T-cell (primary cell): Measurements from ENCODE around the gene PLVAP. TPM values are rescaled to one million over a fixed set of nuclear protein-coding genes. Genes with fewer than 3 reads are reported as not detected.
A peak's percentile ranks its signal among the peaks of the same experiment; 100 is the strongest.

Experiments used
- ATAC-seq, 4 experiments: fragments of 200-7000 bp in 3 of 4; fragments of 150-1000 bp in 1 of 4; cut with Tn5 transposase; replicated peaks in 1 of 4; 1 replicate in 3 of 4; 2 replicates in 1 of 4; pipeline ENCODE4 v1.10.0; 2021; ENCODE audit warnings: moderate library complexity in 3 of 4, mild to moderate bottlenecking in 2 of 4, moderate number of reproducible peaks in 1 of 4
- CTCF ChIA-PET, 2 donors: fragments of 300-600 bp; sonication (Branson Sonifier 250); formaldehyde crosslinking; loops; one replicate each; lab custom pipeline; 2022; ENCODE audit warnings: antibody characterized with exemption in 2 of 2; lab: Charles Lee
- POLR2A ChIA-PET, 2 donors: fragments of 300-600 bp; sonication (Branson Sonifier 250); formaldehyde crosslinking; loops; one replicate each; lab custom pipeline; 2022; ENCODE audit warnings: antibody characterized with exemption in 2 of 2; lab: Charles Lee
- DNase-seq, 35 experiments: peaks; one replicate each; pipeline versions ENCODE4 v3.0.0 to v3.0.0-alpha.2; 2013 to 2023
- H3K27ac ChIP-seq: one replicate; pipeline ENCODE4 v1.5.1; 2013; ENCODE audit warnings: low read length
- H3K27me3 ChIP-seq, 2 experiments: replicated peaks in 1 of 2; 1 replicate in 1 of 2; 2 replicates in 1 of 2; pipeline versions ENCODE4 v1.6.1 to v1.7.0; 2013; ENCODE audit warnings: low read length in 1 of 2, mixed read lengths in 1 of 2; ENCODE audit not compliant: control insufficient read depth in 2 of 2, insufficient read depth in 2 of 2; ENCODE audit errors: extremely low read depth in 1 of 2
- H3K36me3 ChIP-seq, 2 donors: 1 replicate in 1 of 2; 2 replicates in 1 of 2; pipeline versions ENCODE4 v1.6.1 to v1.7.0; 2013; ENCODE audit warnings: low read length in 1 of 2; ENCODE audit not compliant: control insufficient read depth in 2 of 2, insufficient read depth in 1 of 2; ENCODE audit errors: extremely low read depth in 1 of 2
- H3K4me1 ChIP-seq, 2 experiments: 1 replicate in 1 of 2; 2 replicates in 1 of 2; pipeline versions ENCODE4 v1.6.1 to v1.7.0; 2013; ENCODE audit warnings: low read length in 2 of 2, mixed read lengths in 1 of 2; ENCODE audit not compliant: insufficient read depth in 2 of 2, control insufficient read depth in 1 of 2; ENCODE audit errors: extremely low read depth in 1 of 2
- H3K4me3 ChIP-seq, 2 donors: 1 replicate in 1 of 2; 2 replicates in 1 of 2; pipeline versions ENCODE4 v1.5.1 to v1.7.0; 2013; ENCODE audit warnings: mild to moderate bottlenecking in 2 of 2, low read length in 1 of 2, moderate library complexity in 1 of 2; ENCODE audit not compliant: control insufficient read depth in 1 of 2; ENCODE audit errors: extremely low read depth in 1 of 2
- H3K9me3 ChIP-seq: 2 replicates; pipeline ENCODE4 v1.7.0; 2013
- H3K27ac Mint-ChIP-seq, 2 donors: one replicate each; pipeline ENCODE4 v1.8.0; 2020 to 2021; ENCODE audit warnings: mild to moderate bottlenecking in 2 of 2, mixed read lengths in 2 of 2
- H3K27me3 Mint-ChIP-seq, 2 donors: one replicate each; pipeline ENCODE4 v1.8.0; 2021 to 2022; ENCODE audit warnings: mixed read lengths in 2 of 2
- H3K36me3 Mint-ChIP-seq: one replicate; pipeline ENCODE4 v1.8.0; 2021; ENCODE audit warnings: mixed read lengths
- H3K4me1 Mint-ChIP-seq, 3 donors: one replicate each; pipeline ENCODE4 v1.8.0; 2020 to 2022; ENCODE audit warnings: mixed read lengths in 3 of 3, mild to moderate bottlenecking in 1 of 3
- H3K4me3 Mint-ChIP-seq, 3 donors: one replicate each; pipeline ENCODE4 v1.8.0; 2020 to 2022; ENCODE audit warnings: mild to moderate bottlenecking in 3 of 3, mixed read lengths in 3 of 3, moderate library complexity in 3 of 3
- H3K9me3 Mint-ChIP-seq, 3 donors: one replicate each; pipeline ENCODE4 v1.8.0; 2020 to 2022; ENCODE audit warnings: mixed read lengths in 3 of 3
- WGBS: methylation state at CpG from one replicate; pipeline ENCODE4 v1.1.5; 2013; ENCODE audit warnings: missing lambda C conversion rate; ENCODE audit not compliant: insufficient coverage; 5-methylcytosine and 5-hydroxymethylcytosine counted together
- total RNA-seq, 35 experiments: library from RNA in 6 of 35; stranded (reverse) in 6 of 35; fragments of 120-200 nt in 1 of 35; gene quantifications; one replicate each; pipeline versions ENCODE4 v1.2.1 to v1.2.4 and lab custom pipeline; 2013 to 2026

PLVAP gene
- total RNA-seq, 5 donors from 2014 or later (not counting 1 experiment from before 2014, with no cell fraction given): 0.19 to 0.86 (median 0.48) TPM; not detected in 1

DNA sequence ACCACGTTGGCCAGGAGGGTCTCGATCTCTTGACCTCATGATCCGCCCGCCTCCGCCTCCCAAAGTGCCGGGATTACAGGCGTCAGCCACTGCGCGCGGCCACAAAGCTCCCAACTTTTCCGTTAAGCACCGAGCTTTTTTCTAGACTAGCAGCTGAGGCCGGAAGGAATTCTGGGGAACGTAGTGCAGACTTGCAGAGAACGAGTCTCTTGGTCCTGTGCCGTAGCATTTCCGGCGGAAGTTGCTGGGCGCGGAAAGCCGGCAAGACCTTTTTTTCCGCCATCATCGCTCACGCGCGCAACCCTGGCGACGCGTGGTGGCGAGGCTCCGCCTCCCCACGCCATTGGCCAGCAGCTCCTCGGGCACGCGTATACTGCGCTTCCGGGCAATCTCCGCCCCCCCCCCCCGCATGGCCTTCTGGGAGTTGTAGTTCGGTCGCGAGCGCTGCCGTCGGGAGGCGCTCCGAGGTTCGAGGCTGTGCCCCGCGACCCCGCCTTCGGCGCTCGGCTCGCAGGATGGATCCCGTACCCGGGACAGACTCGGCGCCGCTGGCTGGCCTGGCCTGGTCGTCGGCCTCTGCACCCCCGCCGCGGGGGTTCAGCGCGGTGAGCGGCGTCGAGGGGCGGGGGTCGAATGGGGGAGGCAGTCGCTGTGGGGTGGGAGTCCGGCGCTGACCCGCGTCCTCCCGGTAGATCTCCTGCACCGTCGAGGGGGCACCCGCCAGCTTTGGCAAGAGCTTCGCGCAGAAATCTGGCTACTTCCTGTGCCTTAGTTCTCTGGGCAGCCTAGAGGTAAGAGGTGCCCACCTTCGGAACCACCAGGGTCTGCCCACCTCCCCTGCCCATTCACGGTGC lies 42.7 kb upstream of the PLVAP start, which contains the start of gene MVB12A:
TSS of gene MVB12A (plus strand) at position 427 of the 854 bp plus-strand sequence. CDS start at position 516, 89 bp downstream.
- peaks cover 16 to 20% (median 18%) of the 10 kb centered on the region in 3 donors for H3K4me1 Mint-ChIP-seq

DNA sequence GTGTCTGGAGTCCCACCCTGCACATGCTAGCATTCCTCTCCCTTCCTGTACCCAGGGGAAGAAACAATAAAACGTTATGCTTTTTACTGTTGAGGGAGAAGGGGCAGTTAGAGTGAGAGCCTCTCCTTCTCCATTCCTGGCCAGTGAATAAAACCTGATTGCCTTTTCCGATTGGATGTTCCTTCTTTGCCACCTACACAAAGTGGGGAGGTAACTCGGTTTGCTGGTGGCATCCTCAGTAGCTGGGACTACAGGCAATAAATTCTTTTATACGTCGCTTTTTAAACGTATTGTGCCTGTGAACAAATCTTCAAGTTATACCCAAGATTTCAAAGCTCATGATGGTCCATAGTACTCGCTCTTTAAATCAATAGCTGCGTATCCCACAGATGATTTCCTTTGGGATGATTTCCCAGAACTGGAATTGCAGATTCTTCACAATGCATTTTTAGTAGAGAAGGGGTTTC lies 42.0 kb upstream of the PLVAP start:
- CTCF ChIA-PET: interaction anchor here in 1 of 2 donors (0.6 to 1.5 kb wide), 11 partner anchors 11 to 152 kb away, joined by 3 to 6 read pairs (median 4); partner anchors contain the start of genes BABAM1, BST2 and DDA1

More for the DNA sequence above, 42.7 kb upstream of the PLVAP start, which contains the start of gene MVB12A:
- DNase-seq: peak; percentile 85 to 99 (median 96)
- H3K27ac Mint-ChIP-seq: peak within 1 kb of the TSS; percentile 91 to 92
- no peaks in the 10 kb centered on the region for H3K9me3 Mint-ChIP-seq
- POLR2A ChIA-PET: interaction anchor here (0.6 to 1.1 kb wide), 4 partner anchors 13 to 153 kb away, joined by 3 read pairs; partner anchors contain the start of genes BABAM1 (in 1 of the 2), BST2 (in 1 of the 2) and DDA1 (in 1 of the 2)
- Histone ChIP-seq H3K27me3 (no peaks in the 10 kb centered on the region), H3K27ac (peak within 1 kb of the TSS; percentile 18), H3K4me3 (peak within 1 kb of the TSS; percentile 80 to 82), H3K4me1 (peaks cover 7 to 22% of the 10 kb centered on the region in 2 experiments), H3K36me3 (peaks cover 0 to 4% of the 10 kb centered on the region in 2 donors), H3K9me3 (no peaks in the 10 kb centered on the region)
- under 1% methylated on average over 74 of the region's 85 CpGs for WGBS
- peaks cover 8% of the 10 kb centered on the region for H3K36me3 Mint-ChIP-seq
- H3K4me3 Mint-ChIP-seq: peak within 1 kb of the TSS; percentile 87 to 93 (median 90)
- CTCF ChIA-PET: interaction anchor here (0.6 to 1.5 kb wide), 13 partner anchors 10 to 478 kb away, joined by 3 to 8 read pairs (median 4); partner anchors contain the start of genes BABAM1 (in 1 of the 2), BST2 (in 1 of the 2) and DDA1 (in 1 of the 2)
- ATAC-seq: peak; percentile 96 to 98 (median 96)
- H3K27me3 Mint-ChIP-seq: no peaks in the 10 kb centered on the region

DNA sequence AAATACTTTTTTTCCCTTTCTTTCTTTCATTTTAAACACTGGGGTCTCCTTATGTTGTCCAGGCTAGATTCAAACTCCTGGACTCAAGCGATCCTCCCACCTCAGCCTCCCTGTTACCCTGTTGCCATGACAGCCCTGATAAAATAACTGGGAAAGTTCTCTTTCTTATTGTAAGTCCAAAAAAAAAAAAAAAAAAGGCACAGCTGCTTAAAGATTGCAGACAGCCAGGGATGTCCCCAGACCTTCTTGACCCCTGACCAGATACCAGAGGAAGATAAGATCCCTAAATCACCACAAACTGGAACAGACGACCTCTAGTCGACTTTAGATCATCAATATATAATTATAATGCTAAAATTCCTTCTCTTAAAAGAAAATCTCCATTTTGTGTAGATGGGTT lies 41.6 kb upstream of the PLVAP start:
- H3K36me3 ChIP-seq: peaks cover 0 to 3% of the 10 kb centered on the region in 2 donors
- CTCF ChIA-PET: interaction anchor here in 1 of 2 donors (0.6 to 1.5 kb wide), 5 partner anchors 11 to 152 kb away, joined by 3 to 6 read pairs (median 5); partner anchors contain the start of genes BABAM1 and BST2
- H3K36me3 Mint-ChIP-seq: peaks cover 8% of the 10 kb centered on the region
- peak overlapping the region in 1 of 2 donors; percentile 92 for H3K27ac Mint-ChIP-seq
- H3K4me1 ChIP-seq: peaks cover 7 to 17% of the 10 kb centered on the region in 2 experiments
- H3K27ac ChIP-seq: no peak overlapping the region
- DNase-seq: no peak
- H3K4me3 ChIP-seq: no peak overlapping the region
- H3K4me3 Mint-ChIP-seq: peak overlapping the region; percentile 87 to 93 (median 90)
- H3K9me3 Mint-ChIP-seq: no peaks in the 10 kb centered on the region
- no peak for ATAC-seq
- H3K9me3 ChIP-seq: no peaks in the 10 kb centered on the region
- no CpG with 5 or more reads among the region's 3 CpGs for WGBS
- H3K4me1 Mint-ChIP-seq: peaks cover 15 to 16% (median 15%) of the 10 kb centered on the region in 3 donors
- no peaks in the 10 kb centered on the region for H3K27me3 Mint-ChIP-seq
- POLR2A ChIA-PET: no interaction called here
- H3K27me3 ChIP-seq: no peaks in the 10 kb centered on the region

More for the DNA sequence above, 42.0 kb upstream of the PLVAP start:
- H3K36me3 ChIP-seq: peaks cover 0 to 5% of the 10 kb centered on the region in 2 donors
- peak overlapping the region; percentile 91 to 92 for H3K27ac Mint-ChIP-seq
- peaks cover 7 to 17% of the 10 kb centered on the region in 2 experiments for H3K4me1 ChIP-seq
- H3K27ac ChIP-seq: no peak overlapping the region
- peaks cover 8% of the 10 kb centered on the region for H3K36me3 Mint-ChIP-seq
- no peaks in the 10 kb centered on the region for H3K27me3 Mint-ChIP-seq
- H3K27me3 ChIP-seq: no peaks in the 10 kb centered on the region
- peak in 1 of 35 experiments; percentile 14 for DNase-seq
- peak overlapping the region; percentile 87 to 93 (median 90) for H3K4me3 Mint-ChIP-seq
- H3K4me3 ChIP-seq: peak overlapping the region; percentile 80 to 82
- H3K9me3 ChIP-seq: no peaks in the 10 kb centered on the region
- no peaks in the 10 kb centered on the region for H3K9me3 Mint-ChIP-seq
- POLR2A ChIA-PET: interaction anchor here (0.6 to 1.1 kb wide), 4 partner anchors 12 to 152 kb away, joined by 3 read pairs; partner anchors contain the start of genes BABAM1 (in 1 of the 2), BST2 (in 1 of the 2) and DDA1 (in 1 of the 2)
- 71% methylated on average over 3 of the region's 8 CpGs for WGBS
- ATAC-seq: no peak
- peaks cover 15 to 18% (median 16%) of the 10 kb centered on the region in 3 donors for H3K4me1 Mint-ChIP-seq

DNA sequence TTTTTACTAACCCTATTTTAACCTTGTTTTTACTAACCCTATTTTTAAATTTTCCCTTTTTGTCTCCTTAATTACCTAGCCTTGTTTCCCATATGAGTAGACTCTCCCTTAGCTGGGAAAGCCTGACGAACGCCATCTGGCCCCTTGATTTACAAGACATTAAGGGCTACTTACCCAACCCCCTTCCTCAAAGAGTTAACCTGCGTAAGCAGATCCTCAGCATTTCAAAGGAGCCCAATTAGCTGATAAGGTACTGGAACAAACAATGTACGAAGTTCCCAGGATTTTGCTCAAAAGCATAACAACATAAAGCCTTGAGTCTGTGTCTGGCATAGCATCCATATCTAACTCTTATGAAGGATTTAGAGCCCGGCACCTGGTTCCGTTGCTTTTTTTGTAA lies 38.0 kb upstream of the PLVAP start:
- Mint-ChIP-seq H3K27me3 (no peaks in the 10 kb centered on the region), H3K4me3 (no peak overlapping the region), H3K4me1 (peaks cover 16 to 22% (median 16%) of the 10 kb centered on the region in 3 donors), H3K9me3 (no peaks in the 10 kb centered on the region), H3K36me3 (peaks cover 19% of the 10 kb centered on the region), H3K27ac (no peak overlapping the region)
- Histone ChIP-seq H3K4me1 (peaks cover 4 to 8% of the 10 kb centered on the region in 2 experiments), H3K27ac (no peak overlapping the region), H3K4me3 (no peak overlapping the region), H3K27me3 (no peaks in the 10 kb centered on the region), H3K36me3 (peaks cover 0 to 23% of the 10 kb centered on the region in 2 donors), H3K9me3 (no peaks in the 10 kb centered on the region)
- ChIA-PET CTCF (no interaction called here), POLR2A (no interaction called here)
- DNase-seq (no peak), ATAC-seq (no peak)
- 100% methylated on average over 4 of the region's 6 CpGs for WGBS

DNA sequence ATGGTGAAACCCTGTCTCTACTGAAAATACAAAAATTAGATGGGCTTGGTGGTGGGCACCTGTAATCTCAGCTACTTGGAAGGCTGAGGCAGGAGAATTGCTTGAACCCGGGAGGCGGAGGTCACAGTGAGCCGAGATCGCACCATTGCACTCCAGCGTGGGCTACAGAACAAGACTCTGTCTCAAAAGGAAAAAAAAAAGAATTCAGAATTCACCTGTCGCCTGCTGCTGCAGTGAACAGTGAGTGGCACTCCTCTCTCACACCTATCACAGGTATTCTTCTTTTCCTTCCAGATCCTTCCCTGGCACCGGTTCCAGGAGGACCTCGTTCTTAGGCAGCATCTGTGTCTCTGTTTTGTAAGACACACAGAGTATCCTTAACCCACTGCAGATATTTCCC lies 37.0 kb upstream of the PLVAP start:
- Mint-ChIP-seq H3K27ac (peak overlapping the region in 1 of 2 donors; percentile 16), H3K4me3 (no peak overlapping the region), H3K36me3 (peaks cover 19% of the 10 kb centered on the region), H3K4me1 (peaks cover 9 to 18% (median 10%) of the 10 kb centered on the region in 3 donors), H3K27me3 (no peaks in the 10 kb centered on the region), H3K9me3 (no peaks in the 10 kb centered on the region)
- ATAC-seq: no peak
- no peaks in the 10 kb centered on the region for H3K9me3 ChIP-seq
- no peak overlapping the region for H3K4me3 ChIP-seq
- POLR2A ChIA-PET: no interaction called here
- no peak overlapping the region for H3K27ac ChIP-seq
- H3K36me3 ChIP-seq: peaks cover 0 to 23% of the 10 kb centered on the region in 2 donors
- H3K27me3 ChIP-seq: no peaks in the 10 kb centered on the region
- CTCF ChIA-PET: no interaction called here
- peaks cover under 1 to 2% of the 10 kb centered on the region in 2 experiments for H3K4me1 ChIP-seq
- no peak for DNase-seq
- WGBS: 100% methylated on average over 2 of the region's 8 CpGs

DNA sequence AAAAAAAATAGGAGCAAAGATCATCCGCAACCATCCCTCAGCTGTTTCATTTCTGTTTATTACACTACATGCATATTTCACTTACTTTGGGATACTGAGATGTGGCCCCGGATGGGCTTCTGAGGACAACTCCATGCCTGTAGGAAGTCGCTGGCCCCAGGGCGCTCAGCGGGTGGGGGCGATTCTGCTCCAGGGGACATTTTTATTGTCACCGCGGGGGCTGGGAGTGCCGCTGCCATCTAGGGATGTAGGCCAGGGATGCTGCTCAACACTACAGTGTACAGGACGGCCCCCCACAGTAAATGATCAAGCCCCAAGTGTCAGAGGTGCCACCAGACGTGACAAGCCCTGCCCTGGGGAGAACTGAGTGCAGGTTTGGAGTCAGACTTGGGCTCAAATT lies 34.7 kb upstream of the PLVAP start:
- peaks cover 16% of the 10 kb centered on the region for H3K36me3 Mint-ChIP-seq
- H3K9me3 ChIP-seq: no peaks in the 10 kb centered on the region
- peaks cover 19 to 27% (median 20%) of the 10 kb centered on the region in 3 donors for H3K4me1 Mint-ChIP-seq
- H3K27ac Mint-ChIP-seq: no peak overlapping the region
- ChIA-PET POLR2A (no interaction called here), CTCF (no interaction called here)
- no peak overlapping the region for H3K4me3 Mint-ChIP-seq
- WGBS: 96% methylated on average over 10 of the region's 11 CpGs
- no peak for ATAC-seq
- peaks cover 0 to 23% of the 10 kb centered on the region in 2 donors for H3K36me3 ChIP-seq
- H3K4me1 ChIP-seq: peaks cover 2 to 13% of the 10 kb centered on the region in 2 experiments
- no peak overlapping the region for H3K4me3 ChIP-seq
- H3K27me3 ChIP-seq: no peaks in the 10 kb centered on the region
- H3K27ac ChIP-seq: no peak overlapping the region
- DNase-seq: no peak
- no peaks in the 10 kb centered on the region for H3K9me3 Mint-ChIP-seq
- no peaks in the 10 kb centered on the region for H3K27me3 Mint-ChIP-seq
